Subcutaneous abdominal adipose tissue (tissue), 5 donors: ENCODE results near the gene HTT.

Source experiments
- H3K27ac ChIP-seq: one replicate; pipeline ENCODE4 v1.7.0; 2013; ENCODE audit warnings: low read depth, mild to moderate bottlenecking, inconsistent platforms, low read length, moderate library complexity
- H3K27me3 ChIP-seq, 5 donors: one replicate each; pipeline ENCODE4 v1.7.0; 2013; ENCODE audit warnings: low read length in 5 of 5, inconsistent platforms in 1 of 5; ENCODE audit not compliant: control insufficient read depth in 5 of 5, insufficient read depth in 4 of 5
- H3K36me3 ChIP-seq, 5 donors: one replicate each; pipeline ENCODE4 v1.7.0; 2013; ENCODE audit warnings: low read length in 5 of 5; ENCODE audit not compliant: control insufficient read depth in 5 of 5, insufficient read depth in 5 of 5
- H3K4me1 ChIP-seq, 5 donors: one replicate each; pipeline ENCODE4 v1.7.0; 2013; ENCODE audit warnings: low read length in 5 of 5, mild to moderate bottlenecking in 3 of 5, moderate library complexity in 1 of 5; ENCODE audit not compliant: control insufficient read depth in 5 of 5, insufficient read depth in 5 of 5
- H3K4me3 ChIP-seq, 5 donors: one replicate each; pipeline ENCODE4 v1.7.0; 2013; ENCODE audit warnings: low read length in 5 of 5, low read depth in 1 of 5
- H3K9ac ChIP-seq, 5 donors: one replicate each; pipeline ENCODE4 v1.7.0; 2013; ENCODE audit warnings: low read length in 5 of 5, mild to moderate bottlenecking in 4 of 5, moderate library complexity in 3 of 5
- H3K9me3 ChIP-seq, 5 donors: one replicate each; pipeline ENCODE4 v1.7.0; 2013; ENCODE audit warnings: low read length in 5 of 5; ENCODE audit not compliant: control insufficient read depth in 5 of 5
- donor health status: healthy.
- donor health status: healthy.
- donor health status: healthy.
- donor health status: healthy.
- donor health status: healthy.

Gene HTT

GRCh38 chr4:3066836-3067400, 7.6 kb upstream of the HTT start:
- Histone ChIP-seq H3K27ac (no peak overlapping the region), H3K4me1 (peaks cover 0 to 4% (median 0%) of the 10 kb centered on the region in 5 donors), H3K9ac (no peak overlapping the region), H3K9me3 (no peaks in the 10 kb centered on the region), H3K4me3 (no peak overlapping the region), H3K27me3 (no peaks in the 10 kb centered on the region), H3K36me3 (no peaks in the 10 kb centered on the region)

- H3K27me3 ChIP-seq = no peaks in the 10 kb centered on the region
- no peak overlapping the region for H3K4me3 ChIP-seq
- no peak overlapping the region for H3K9ac ChIP-seq
- H3K4me1 ChIP-seq = peaks cover 0 to 4% (median 0%) of the 10 kb centered on the region in 5 donors
- no peak overlapping the region for H3K27ac ChIP-seq
- H3K36me3 ChIP-seq = no peaks in the 10 kb centered on the region
- no peaks in the 10 kb centered on the region for H3K9me3 ChIP-seq
Observed at GRCh38 chr4:3067473-3068001, 6.9 kb upstream of the HTT start.

- no peak overlapping the region for H3K27ac ChIP-seq
- H3K4me3 ChIP-seq = no peak overlapping the region
- no peaks in the 10 kb centered on the region for H3K36me3 ChIP-seq
- H3K9me3 ChIP-seq = no peaks in the 10 kb centered on the region
- H3K9ac ChIP-seq = no peak overlapping the region
- H3K4me1 ChIP-seq = peaks cover 0 to 12% (median 8%) of the 10 kb centered on the region in 5 donors
- no peaks in the 10 kb centered on the region for H3K27me3 ChIP-seq
Observed at GRCh38 chr4:3069661-3070199, 4.8 kb upstream of the HTT start.

- Histone ChIP-seq H3K36me3 (no peaks in the 10 kb centered on the region), H3K9ac (no peak overlapping the region), H3K27ac (no peak overlapping the region), H3K4me1 (peaks cover 0 to 21% (median 15%) of the 10 kb centered on the region in 5 donors), H3K4me3 (no peak overlapping the region), H3K9me3 (no peaks in the 10 kb centered on the region), H3K27me3 (no peaks in the 10 kb centered on the region)
Observed at GRCh38 chr4:3070709-3071500, 3.6 kb upstream of the HTT start.

GRCh38 chr4:3071811-3072210, 2.7 kb upstream of the HTT start:
- no peak overlapping the region for H3K9ac ChIP-seq
- no peaks in the 10 kb centered on the region for H3K36me3 ChIP-seq
- H3K4me3 ChIP-seq = no peak overlapping the region

GRCh38 chr4:3073158-3074077, 1.1 kb upstream of the HTT start:
- Histone ChIP-seq H3K27me3 (no peaks in the 10 kb centered on the region), H3K36me3 (no peaks in the 10 kb centered on the region), H3K27ac (no peak overlapping the region), H3K4me1 (peaks cover 0 to 32% (median 21%) of the 10 kb centered on the region in 5 donors), H3K4me3 (peak overlapping the region in 4 of 5 donors; percentile 68 to 80 (median 71)), H3K9ac (peak overlapping the region in 3 of 5 donors; percentile 60 to 73 (median 61)), H3K9me3 (no peaks in the 10 kb centered on the region)

More at GRCh38 chr4:3071811-3072210, 2.7 kb upstream of the HTT start:
- peaks cover 0 to 29% (median 21%) of the 10 kb centered on the region in 5 donors for H3K4me1 ChIP-seq
- no peaks in the 10 kb centered on the region for H3K9me3 ChIP-seq
- H3K27ac ChIP-seq = no peak overlapping the region
- no peaks in the 10 kb centered on the region for H3K27me3 ChIP-seq

GRCh38 chr4:3074846-3075651, 568 bp downstream of the HTT start:
- Histone ChIP-seq H3K9me3 (no peaks in the 10 kb centered on the region), H3K4me1 (peaks cover 0 to 32% (median 21%) of the 10 kb centered on the region in 5 donors), H3K36me3 (no peaks in the 10 kb centered on the region), H3K27ac (peak overlapping the region; percentile 89), H3K27me3 (no peaks in the 10 kb centered on the region), H3K4me3 (peak overlapping the region; percentile 77 to 96 (median 89)), H3K9ac (peak overlapping the region in 4 of 5 donors; percentile 83 to 97 (median 90))

- no peaks in the 10 kb centered on the region for H3K36me3 ChIP-seq
- H3K27me3 ChIP-seq = no peaks in the 10 kb centered on the region
- no peaks in the 10 kb centered on the region for H3K9me3 ChIP-seq
- peak overlapping the region; percentile 4 to 74 (median 59) for H3K9ac ChIP-seq
- peak overlapping the region; percentile 89 for H3K27ac ChIP-seq
- H3K4me1 ChIP-seq = peaks cover 0 to 32% (median 21%) of the 10 kb centered on the region in 5 donors
- peak overlapping the region; percentile 53 to 95 (median 82) for H3K4me3 ChIP-seq
Observed at GRCh38 chr4:3075652-3075981, 1.1 kb downstream of the HTT start.

GRCh38 chr4:3077796-3078195, 3.3 kb downstream of the HTT start:
- no peaks in the 10 kb centered on the region for H3K9me3 ChIP-seq
- H3K4me1 ChIP-seq = peaks cover 0 to 32% (median 21%) of the 10 kb centered on the region in 5 donors
- no peak overlapping the region for H3K27ac ChIP-seq
- H3K9ac ChIP-seq = no peak overlapping the region
- no peaks in the 10 kb centered on the region for H3K36me3 ChIP-seq
- no peak overlapping the region for H3K4me3 ChIP-seq
- H3K27me3 ChIP-seq = no peaks in the 10 kb centered on the region
